SK-N-SH (cell line): ENCODE results near the gene CDR2. TPM values are rescaled to one million over a fixed set of nuclear protein-coding genes. Genes with fewer than 3 reads are reported as not detected.

Source experiments
- CTCF ChIA-PET: fragments of 300-600, 350-600 bp; formaldehyde crosslinking; extraction: SDS; loops from one replicate; lab custom pipeline; 2021; lab: Yijun Ruan, JAX
- POLR2A ChIA-PET: fragments of 350-600 bp; sonication (Branson Sonifier 250); formaldehyde crosslinking; extraction: SDS; loops from one replicate; lab custom pipeline; 2020; ENCODE audit warnings: antibody characterized with exemption, inconsistent platforms; lab: Yijun Ruan, JAX
- DNase-seq: peaks from one replicate; pipeline ENCODE4 v3.0.0; 2012
- H2AFZ ChIP-seq: fragments of 200-600 bp; sonication (generic); 2 replicates; pipeline ENCODE4 v1.8.1; 2016; ENCODE audit warnings: antibody characterized with exemption, mild to moderate bottlenecking, low read depth
- H3F3A ChIP-seq: fragments of 200-600 bp; sonication (generic); replicated peaks from 2 replicates; pipeline ENCODE3; 2016; ENCODE audit warnings: antibody characterized with exemption, mild to moderate bottlenecking; ENCODE audit not compliant: insufficient read depth
- H3K27ac ChIP-seq, 2 experiments: fragments of 200-500 bp in 1 of 2; fragments of 200-600 bp in 1 of 2; sonication (Bioruptor generic) in 1 of 2; sonication (generic), shearing (Covaris generic) in 1 of 2; 2 replicates each; pipeline versions ENCODE4 v1.5.1 to v1.6.1; 2014 to 2016; ENCODE audit warnings: low read depth in 2 of 2, inconsistent platforms in 1 of 2, low read length in 1 of 2, mild to moderate bottlenecking in 1 of 2, mixed read lengths in 1 of 2
- H3K27me3 ChIP-seq: fragments of 200-600 bp; sonication (generic), shearing (Covaris generic); 2 replicates; pipeline ENCODE4 v1.6.1; 2016; ENCODE audit warnings: mixed run types; ENCODE audit not compliant: insufficient read depth
- H3K36me3 ChIP-seq, 2 experiments: fragments of 200-500 bp in 1 of 2; fragments of 200-600 bp in 1 of 2; sonication (Bioruptor generic) in 1 of 2; sonication (generic) in 1 of 2; replicated peaks in 1 of 2; 2 replicates each; pipeline versions ENCODE3 to v1.5.1; 2014 to 2016; ENCODE audit warnings: low read length in 1 of 2, mild to moderate bottlenecking in 1 of 2; ENCODE audit not compliant: insufficient read depth in 2 of 2, control insufficient read depth in 1 of 2
- H3K4me1 ChIP-seq, 2 experiments: fragments of 200-500 bp in 1 of 2; fragments of 200-600 bp in 1 of 2; sonication (Bioruptor generic) in 1 of 2; sonication (generic), shearing (Covaris generic) in 1 of 2; 2 replicates each; pipeline versions ENCODE4 v1.5.1 to v1.6.1; 2014 to 2016; ENCODE audit warnings: low read depth in 1 of 2, low read length in 1 of 2, mixed run types in 1 of 2; ENCODE audit not compliant: insufficient read depth in 2 of 2, control insufficient read depth in 1 of 2
- H3K4me2 ChIP-seq: fragments of 200-600 bp; sonication (generic), shearing (Covaris generic); 2 replicates; pipeline ENCODE4 v1.6.1; 2017; ENCODE audit warnings: mixed run types
- H3K4me3 ChIP-seq, 2 experiments: fragments of 200-500 bp in 1 of 2; fragments of 200-600 bp in 1 of 2; sonication (Bioruptor generic) in 1 of 2; sonication (generic), shearing (Covaris generic) in 1 of 2; 2 replicates each; pipeline versions ENCODE4 v1.5.1 to v1.8.1; 2014 to 2016; ENCODE audit warnings: low read depth in 2 of 2, inconsistent platforms in 1 of 2, low read length in 1 of 2, mild to moderate bottlenecking in 1 of 2, mixed read lengths in 1 of 2, moderate library complexity in 1 of 2
- H3K79me2 ChIP-seq: fragments of 200-600 bp; sonication (generic); 2 replicates; pipeline ENCODE4 v1.8.1; 2017; ENCODE audit warnings: mild to moderate bottlenecking; ENCODE audit not compliant: insufficient read depth
- H3K9ac ChIP-seq: fragments of 200-600 bp; sonication (generic); 2 replicates; pipeline ENCODE4 v1.6.1; 2017; ENCODE audit warnings: mixed run types
- H3K9me2 ChIP-seq: fragments of 200-600 bp; sonication (generic); 2 replicates; pipeline ENCODE4 v1.6.1; 2017; ENCODE audit warnings: mixed run types
- H3K9me3 ChIP-seq: fragments of 200-600 bp; sonication (generic); 2 replicates; pipeline ENCODE4 v1.6.1; 2017; ENCODE audit warnings: mixed run types, mild to moderate bottlenecking, moderate library complexity
- H4K20me1 ChIP-seq: fragments of 200-600 bp; sonication (generic); 2 replicates; pipeline ENCODE4 v1.6.1; 2017; ENCODE audit warnings: mild to moderate bottlenecking, mixed run types; ENCODE audit not compliant: insufficient read depth
- CHD2 ChIP-seq: fragments of 150-350 bp; IDR thresholded peaks from 2 replicates; pipeline ENCODE4 v1.6.1; 2018; ENCODE audit warnings: low read length; ENCODE audit not compliant: partially characterized antibody
- CTCF ChIP-seq: fragments of 200-600 bp; sonication (generic); IDR thresholded peaks from 2 replicates; pipeline ENCODE4 v1.6.1; 2017; ENCODE audit warnings: antibody characterized with exemption, mild to moderate bottlenecking, moderate library complexity
- IRF3 ChIP-seq: fragments of 150-350 bp; IDR thresholded peaks from 2 replicates; pipeline ENCODE4 v1.6.1; 2016; ENCODE audit warnings: mild to moderate bottlenecking, low read depth, low read length
- JUND ChIP-seq: IDR thresholded peaks from 2 replicates; pipeline ENCODE4 v1.4.0; 2012
- NRF1 ChIP-seq: IDR thresholded peaks from 2 replicates; pipeline ENCODE4 v1.6.1; 2012; ENCODE audit warnings: low read depth, mild to moderate bottlenecking, low read length
- PBX3 ChIP-seq: IDR thresholded peaks from 2 replicates; pipeline ENCODE4; 2012
- POLR2AphosphoS5 ChIP-seq: IDR thresholded peaks from 2 replicates; pipeline ENCODE4 v1.6.1; 2012; ENCODE audit warnings: low read depth, low read length
- REST ChIP-seq: IDR thresholded peaks from 2 replicates; pipeline ENCODE4 v1.6.1; 2012; ENCODE audit warnings: mild to moderate bottlenecking, low read depth, low read length, moderate library complexity
- YY1 ChIP-seq: IDR thresholded peaks from 2 replicates; pipeline ENCODE4 v1.4.0; 2012; ENCODE audit warnings: low read depth, mild to moderate bottlenecking
- WGBS: methylation state at CpG from one replicate; pipeline ENCODE4 v1.1.6; 2017; ENCODE audit warnings: low lambda C conversion rate; 5-methylcytosine and 5-hydroxymethylcytosine counted together
- polyA plus RNA-seq, 3 experiments: library from polyadenylated mRNA; depleted of rRNA; stranded (reverse); fragments of >200 nt; gene quantifications; 2 replicates each; pipeline ENCODE4 v1.2.3, GENCODE V29; 2012

The CDR2 gene
- polyA plus RNA-seq, 1 of the 3 experiments (the other 2 are of a cell fraction), result 30.3 TPM

GRCh38 chr16:22379656-22380055 lies 5.2 kb upstream of the CDR2 start:
- peaks cover 0 to 4% of the 10 kb centered on the region in 2 experiments; a peak in 1 of 4 replicates for H3K4me1 ChIP-seq
- no peak overlapping the region for H3K4me3 ChIP-seq
- H3K9me2 ChIP-seq, result no peaks in the 10 kb centered on the region
- no peaks in the 10 kb centered on the region for H3K79me2 ChIP-seq
- 95% methylated on average over 7 of the region's 7 CpGs for WGBS
- DNase-seq, result no peak
- POLR2A ChIA-PET, result no interaction called here
- H3K9me3 ChIP-seq, result no peaks in the 10 kb centered on the region
- no peak for TF ChIP-seq CHD2
- no peak for TF ChIP-seq POLR2AphosphoS5
- TF ChIP-seq NRF1, result no peak
- no peak for TF ChIP-seq REST
- TF ChIP-seq JUND, result no peak
- no peak for TF ChIP-seq PBX3
- TF ChIP-seq YY1, result no peak
- TF ChIP-seq IRF3, result no peak
- no peak for TF ChIP-seq CTCF
- CTCF ChIA-PET, result no interaction called here
- no peak overlapping the region for H3K9ac ChIP-seq
- no peaks in the 10 kb centered on the region for H3K27me3 ChIP-seq
- no peaks in the 10 kb centered on the region for H3F3A ChIP-seq
- no peaks in the 10 kb centered on the region for H3K36me3 ChIP-seq
- no peaks in the 10 kb centered on the region for H4K20me1 ChIP-seq
- H2AFZ ChIP-seq, result no peak overlapping the region
- no peak overlapping the region for H3K27ac ChIP-seq
- H3K4me2 ChIP-seq, result no peak overlapping the region
